MG63 (cell line): ENCODE results near the gene CTSC. TPM values are rescaled to one million over a fixed set of nuclear protein-coding genes. Genes with fewer than 3 reads are reported as not detected.
"Not testable (repeated sequence)": the region's sequence is repeated elsewhere in the genome, so short reads cannot be mapped to it uniquely, and the experiment has no call there.

Experiments used
- DNase-seq: peaks from one replicate; pipeline ENCODE4 v3.0.0-alpha.2; 2020
- H3K27me3 ChIP-seq: fragments of 250-450 bp; sonication (Bioruptor Pico); 2 replicates; pipeline ENCODE4 v1.5.1; 2020; ENCODE audit warnings: mild to moderate bottlenecking, moderate library complexity
- H3K36me3 ChIP-seq: fragments of 250-450 bp; sonication (Bioruptor Pico); 2 replicates; pipeline ENCODE4 v1.5.1; 2020; ENCODE audit warnings: mild to moderate bottlenecking, moderate library complexity
- H3K4me3 ChIP-seq: fragments of 250-450 bp; sonication (Bioruptor Pico); 2 replicates; pipeline ENCODE4 v1.5.1; 2020; ENCODE audit warnings: mild to moderate bottlenecking, moderate library complexity
- H3K9me3 ChIP-seq: fragments of 250-450 bp; sonication (Bioruptor Pico); 2 replicates; pipeline ENCODE4 v1.5.1; 2020; ENCODE audit warnings: mild to moderate bottlenecking, moderate library complexity
- total RNA-seq: library from RNA; depleted of rRNA; stranded (reverse); fragments of >200 nt; shearing (Covaris generic); gene quantifications from 2 replicates; pipeline ENCODE4 v1.2.3, GENCODE V29; 2014; ENCODE audit warnings: low replicate concordance

CTSC gene
- total RNA-seq, 1 experiment from 2014 or later = 62.9 TPM

DNA sequence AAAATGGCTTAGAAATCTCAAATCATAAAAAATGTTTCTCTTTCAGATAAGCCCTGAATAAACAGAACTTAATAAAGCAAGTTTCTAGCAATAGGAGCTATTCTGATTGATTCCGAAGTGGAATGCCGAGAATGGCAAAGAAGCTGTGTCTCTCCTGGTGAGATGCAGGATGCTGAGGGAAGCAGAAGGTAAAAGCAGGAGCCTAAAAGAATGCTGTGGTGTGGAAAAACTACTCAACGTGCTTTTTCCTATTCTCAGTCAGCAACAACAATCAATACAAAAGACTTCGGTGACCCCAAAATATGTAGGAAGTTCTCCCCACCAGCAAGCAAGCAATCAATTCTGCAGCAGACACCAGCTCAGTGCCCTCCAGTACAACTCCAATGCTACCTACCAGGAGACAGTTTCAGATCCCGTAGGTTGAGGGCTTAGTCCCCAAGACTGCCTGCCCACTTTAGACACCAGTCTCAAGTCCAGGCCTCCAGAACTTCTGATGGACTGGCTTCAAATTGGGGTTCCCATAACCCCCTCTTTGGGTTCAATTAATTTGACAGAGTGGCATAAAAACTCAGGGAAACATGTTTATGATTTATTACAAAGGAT, 6.6 kb downstream of the CTSC start:
- Histone ChIP-seq H3K9me3 (no peaks in the 10 kb centered on the region), H3K36me3 (peaks cover 8% of the 10 kb centered on the region; the same call in 1 of the 2 replicates), H3K4me3 (no peak overlapping the region), H3K27me3 (no peaks in the 10 kb centered on the region)
- DNase-seq = no peak

DNA sequence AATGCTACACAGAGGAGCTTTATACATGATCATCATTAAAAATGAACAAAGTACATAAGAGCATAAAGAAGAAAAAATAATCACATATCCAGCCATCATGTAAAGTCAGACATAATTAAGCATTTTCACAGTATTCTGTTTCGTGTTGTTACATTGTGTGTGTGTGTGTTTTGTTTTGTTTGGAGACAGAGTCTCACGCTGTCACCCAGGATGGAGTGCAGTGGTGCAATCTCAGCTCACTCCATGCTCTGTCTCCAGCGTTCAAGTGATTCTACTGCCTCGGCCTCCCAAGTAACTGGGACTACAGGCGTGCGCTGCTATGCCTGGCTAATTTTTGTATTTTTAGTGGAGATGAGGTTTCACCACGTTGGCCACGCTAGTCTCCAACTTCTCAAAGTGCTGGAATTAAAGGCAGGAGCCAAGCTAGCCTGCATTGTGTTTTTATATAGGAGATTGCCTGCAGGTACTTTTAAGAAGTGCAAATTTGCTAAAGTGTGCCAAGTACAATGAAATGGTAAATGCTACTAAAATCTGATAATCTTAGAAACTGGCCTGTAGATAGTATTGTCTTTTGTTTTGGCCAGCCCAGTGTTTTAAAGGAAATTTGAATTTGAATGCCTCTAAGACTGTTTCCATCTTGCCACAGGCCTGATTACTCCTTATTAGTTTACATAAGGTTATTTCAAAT, 7.8 kb downstream of the CTSC start:
- H3K4me3 ChIP-seq = no peak overlapping the region
- DNase-seq = no peak
- H3K27me3 ChIP-seq = no peaks in the 10 kb centered on the region

DNA sequence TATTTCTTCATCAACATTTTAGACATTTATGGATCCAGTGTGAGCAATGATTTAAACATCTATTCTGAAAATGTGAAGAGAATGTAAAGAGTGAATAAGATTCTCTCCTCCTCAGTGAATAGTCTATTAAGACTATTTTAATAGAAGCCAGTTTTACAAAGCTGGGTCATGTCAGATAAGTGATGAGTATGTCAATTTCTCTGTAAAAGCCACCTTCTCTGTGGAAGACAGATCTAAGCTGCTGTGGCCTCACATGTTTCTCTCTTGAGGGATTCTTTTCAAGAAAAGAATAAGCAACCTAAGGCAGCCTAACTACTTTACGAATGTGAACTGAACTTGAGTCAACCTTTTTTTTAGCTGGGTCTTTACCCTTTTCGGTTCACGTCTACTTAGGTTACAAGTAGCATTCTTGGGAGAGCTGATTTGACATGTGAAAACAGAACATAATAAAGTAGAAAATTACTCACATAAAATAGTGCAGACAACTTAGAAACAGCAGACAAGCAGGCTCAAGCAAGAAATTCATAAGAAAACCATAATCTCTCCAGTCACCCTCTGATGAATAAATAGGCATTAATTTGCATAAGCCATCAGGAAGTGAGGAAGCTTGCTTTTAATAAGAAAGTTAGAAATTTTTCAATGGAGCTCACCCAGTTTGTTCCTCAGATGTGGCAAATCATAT, 9.9 kb downstream of the CTSC start:
- no peak for DNase-seq
- H3K27me3 ChIP-seq = no peaks in the 10 kb centered on the region
- H3K4me3 ChIP-seq = no peak overlapping the region
- H3K36me3 ChIP-seq = no peaks in the 10 kb centered on the region; the same call in 1 of the 2 replicates
- H3K9me3 ChIP-seq = no peaks in the 10 kb centered on the region

More for the DNA sequence above, 7.8 kb downstream of the CTSC start:
- H3K36me3 ChIP-seq = peaks cover 8% of the 10 kb centered on the region; the same call in 1 of the 2 replicates
- no peaks in the 10 kb centered on the region for H3K9me3 ChIP-seq

DNA sequence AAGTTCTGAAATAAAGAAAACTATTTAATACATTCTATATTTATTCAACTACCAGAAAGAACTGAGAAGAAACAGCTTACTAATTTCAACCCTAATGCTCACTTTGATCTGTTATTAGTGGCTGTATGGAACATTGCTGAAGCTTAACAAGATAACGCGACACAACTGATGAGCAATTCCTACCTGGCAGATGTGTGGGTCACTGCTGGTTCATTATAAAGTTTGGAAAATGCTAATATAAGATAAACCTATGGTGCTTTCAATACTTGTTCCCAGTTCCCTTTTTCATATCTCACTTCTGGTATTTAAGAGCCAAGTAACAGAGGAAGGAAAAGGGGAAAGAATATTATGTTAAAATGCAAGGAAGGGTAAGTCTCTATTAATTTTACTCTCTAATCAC, 10.5 kb downstream of the CTSC start:
- H3K36me3 ChIP-seq = peaks cover 1% of the 10 kb centered on the region; the same call in 1 of the 2 replicates
- no peaks in the 10 kb centered on the region for H3K9me3 ChIP-seq
- DNase-seq = no peak
- no peak overlapping the region for H3K4me3 ChIP-seq
- no peaks in the 10 kb centered on the region for H3K27me3 ChIP-seq

DNA sequence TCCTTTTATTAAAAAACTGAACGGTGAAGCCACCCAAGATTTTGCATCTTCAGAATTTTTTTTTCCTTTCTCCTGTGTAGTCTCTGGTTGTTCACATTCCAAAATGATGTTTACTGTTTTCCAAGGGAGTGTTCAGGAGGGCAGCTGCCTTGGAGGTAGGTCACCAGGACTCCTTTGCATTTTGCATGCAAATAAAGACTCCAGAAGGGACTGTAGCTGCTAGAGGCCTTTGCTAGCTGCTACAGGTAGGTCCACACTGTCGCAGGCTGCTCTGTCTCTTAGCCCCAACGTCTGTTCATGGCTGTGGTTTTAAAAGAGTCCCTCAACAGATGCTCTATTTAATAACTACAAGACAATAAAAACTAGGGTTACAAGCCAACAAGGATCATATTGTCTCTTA, 11.4 kb downstream of the CTSC start:
- H3K36me3 ChIP-seq = peaks cover 8% of the 10 kb centered on the region; the same call in 1 of the 2 replicates
- H3K9me3 ChIP-seq = no peaks in the 10 kb centered on the region; the same call in 1 of the 2 replicates
- H3K4me3 ChIP-seq = no peak overlapping the region
- DNase-seq = no peak
- no peaks in the 10 kb centered on the region for H3K27me3 ChIP-seq

DNA sequence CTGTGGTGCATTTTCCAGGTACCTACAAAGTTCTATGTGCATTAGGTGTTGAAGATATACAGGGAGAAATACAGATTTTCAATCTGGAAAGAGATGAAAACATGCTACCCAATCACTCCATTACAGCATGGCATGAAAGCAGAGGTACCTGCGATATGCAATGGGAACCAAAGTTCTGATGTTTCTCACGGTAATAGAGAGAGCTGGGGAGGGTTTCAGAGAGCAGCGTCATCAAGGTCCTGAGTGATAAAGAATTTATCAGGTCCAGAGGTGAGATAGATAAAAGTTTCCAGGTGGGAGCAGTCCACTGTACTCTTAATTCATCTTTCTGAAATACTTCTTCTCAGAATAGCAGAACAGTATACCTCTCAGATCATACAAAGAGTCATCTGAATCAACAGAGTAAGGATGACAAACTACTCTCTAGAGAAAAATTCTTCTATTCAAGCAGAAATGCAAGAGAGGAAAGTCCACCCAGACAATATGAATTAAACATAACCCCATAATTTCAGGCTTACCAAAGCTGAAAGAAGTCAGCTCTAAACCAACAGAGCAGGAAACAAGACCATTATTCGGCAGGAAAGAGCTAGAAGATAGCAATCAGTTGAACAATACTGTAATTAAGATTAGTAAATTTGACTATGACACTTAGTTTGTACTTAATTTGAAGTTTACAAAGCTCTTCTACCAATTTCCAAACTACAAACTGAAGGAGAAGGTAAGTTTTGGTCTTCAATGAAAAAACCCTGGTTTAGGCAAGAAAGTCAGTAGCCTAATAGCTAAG, 12.8 kb downstream of the CTSC start:
- DNase-seq = no peak
- Histone ChIP-seq H3K4me3 (no peak overlapping the region), H3K9me3 (no peaks in the 10 kb centered on the region; the same call in 1 of the 2 replicates)

DNA sequence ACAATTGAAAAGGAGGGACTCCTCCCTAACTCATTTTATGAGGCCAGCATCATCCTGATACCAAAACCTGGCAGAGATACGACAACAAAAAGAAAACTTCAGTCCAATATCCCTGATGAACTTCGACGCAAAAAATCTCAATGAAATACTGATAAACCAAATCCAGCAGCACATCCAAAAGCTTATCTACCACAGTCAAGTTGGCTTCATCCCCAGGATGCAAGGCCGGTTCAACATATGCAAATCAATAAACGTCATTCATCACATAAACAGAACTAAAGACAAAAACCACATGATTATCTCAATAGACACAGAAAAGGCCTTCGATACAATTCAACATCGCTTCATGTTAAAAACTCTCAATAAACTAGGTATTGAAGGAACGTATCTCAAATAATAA, 14.7 kb downstream of the CTSC start:
- not testable (repeated sequence) for H3K27me3 ChIP-seq, DNase-seq, H3K36me3 ChIP-seq, H3K9me3 ChIP-seq, H3K4me3 ChIP-seq

More for the DNA sequence above, 12.8 kb downstream of the CTSC start:
- Histone ChIP-seq H3K27me3 (no peaks in the 10 kb centered on the region), H3K36me3 (peaks cover 8% of the 10 kb centered on the region; the same call in 1 of the 2 replicates)

DNA sequence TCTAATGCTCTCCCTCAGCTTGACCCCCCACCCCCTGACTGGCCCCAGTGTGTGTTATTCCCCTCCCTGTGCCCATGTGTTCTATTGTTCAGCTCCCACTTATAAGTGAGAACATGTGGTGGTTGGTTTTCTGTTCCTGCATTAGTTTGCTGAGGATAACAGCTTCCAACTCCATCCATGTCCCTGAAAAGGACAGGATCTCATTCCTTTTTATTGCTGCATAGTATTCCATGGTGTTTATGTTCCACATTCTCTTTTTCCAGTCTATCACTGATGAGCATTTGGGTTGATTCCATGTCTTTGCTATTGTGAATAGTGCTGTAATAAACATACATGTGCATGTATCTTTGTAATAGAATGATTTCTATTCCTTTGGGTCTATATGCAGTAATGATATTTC, 16.1 kb downstream of the CTSC start:
- not testable (repeated sequence) for H3K4me3 ChIP-seq, H3K9me3 ChIP-seq, H3K27me3 ChIP-seq, DNase-seq, H3K36me3 ChIP-seq

DNA sequence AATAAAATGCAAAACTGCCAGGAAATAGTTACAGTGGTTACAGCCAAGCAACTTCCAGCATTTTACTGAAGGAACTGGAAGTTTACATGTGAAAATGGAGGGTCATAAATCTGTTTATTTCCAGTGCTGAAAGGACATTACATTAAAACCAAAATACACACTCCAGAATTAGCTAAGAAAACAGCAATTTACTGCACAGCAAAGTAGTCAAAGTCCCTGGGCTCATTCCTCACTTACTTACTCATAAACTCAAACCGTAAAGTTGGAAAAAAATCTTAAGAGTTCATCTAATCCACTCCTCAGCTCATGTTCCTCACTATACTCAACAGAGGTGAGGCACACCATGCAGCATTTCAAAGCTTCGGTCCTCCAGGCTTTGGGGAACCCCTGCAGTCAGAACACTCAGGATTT, 17.4 kb downstream of the CTSC start:
- no peak overlapping the region for H3K4me3 ChIP-seq
- DNase-seq = no peak
- H3K27me3 ChIP-seq = no peaks in the 10 kb centered on the region
- H3K36me3 ChIP-seq = peaks cover 8% of the 10 kb centered on the region; the same call in 1 of the 2 replicates
- no peaks in the 10 kb centered on the region; the same call in 1 of the 2 replicates for H3K9me3 ChIP-seq

DNA sequence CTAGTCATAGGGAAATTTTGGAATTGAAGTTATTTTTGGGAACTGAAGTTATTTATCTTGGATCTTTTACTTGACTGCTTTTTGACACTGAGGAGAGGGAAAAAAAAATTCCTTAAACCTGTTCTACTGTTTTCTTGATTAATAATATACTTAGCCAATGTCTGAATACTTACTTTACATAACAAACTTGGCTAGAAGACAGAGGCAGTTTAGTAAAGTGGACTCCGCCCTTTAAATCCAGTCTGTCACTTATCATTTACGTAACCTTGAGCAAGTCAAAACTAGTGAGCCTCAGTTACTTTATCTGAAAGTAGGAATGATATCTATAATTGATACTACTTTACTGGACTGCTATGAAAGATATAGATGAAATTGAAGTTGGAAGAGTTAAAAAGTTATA, 19.5 kb downstream of the CTSC start:
- DNase-seq = no peak
- peaks cover 8% of the 10 kb centered on the region; the same call in 1 of the 2 replicates for H3K36me3 ChIP-seq

DNA sequence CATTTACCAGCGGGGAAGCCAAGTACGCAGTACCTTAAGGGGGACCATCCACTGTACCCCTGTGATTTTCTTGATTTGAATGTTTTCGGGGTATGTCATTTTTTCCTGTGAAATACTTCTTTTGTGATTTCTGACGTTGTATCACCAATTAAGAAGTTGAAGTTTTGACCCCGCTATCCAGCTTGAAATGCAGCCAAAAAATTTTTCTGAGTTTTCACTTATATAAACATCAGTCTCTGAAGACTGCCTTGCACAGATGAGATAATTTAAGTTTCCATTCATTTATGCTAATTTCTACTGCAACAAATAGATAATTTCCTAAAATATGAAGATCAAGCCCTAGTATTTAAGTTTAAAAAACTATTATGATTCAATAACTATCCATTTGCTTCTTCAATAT, 20.0 kb downstream of the CTSC start:
- H3K9me3 ChIP-seq = no peaks in the 10 kb centered on the region; the same call in 1 of the 2 replicates
- no peaks in the 10 kb centered on the region for H3K27me3 ChIP-seq
- peaks cover 8% of the 10 kb centered on the region; the same call in 1 of the 2 replicates for H3K36me3 ChIP-seq
- H3K4me3 ChIP-seq = no peak overlapping the region
- no peak for DNase-seq

More for the DNA sequence above, 19.5 kb downstream of the CTSC start:
- H3K4me3 ChIP-seq = no peak overlapping the region
- no peaks in the 10 kb centered on the region; the same call in 1 of the 2 replicates for H3K9me3 ChIP-seq
- no peaks in the 10 kb centered on the region for H3K27me3 ChIP-seq

DNA sequence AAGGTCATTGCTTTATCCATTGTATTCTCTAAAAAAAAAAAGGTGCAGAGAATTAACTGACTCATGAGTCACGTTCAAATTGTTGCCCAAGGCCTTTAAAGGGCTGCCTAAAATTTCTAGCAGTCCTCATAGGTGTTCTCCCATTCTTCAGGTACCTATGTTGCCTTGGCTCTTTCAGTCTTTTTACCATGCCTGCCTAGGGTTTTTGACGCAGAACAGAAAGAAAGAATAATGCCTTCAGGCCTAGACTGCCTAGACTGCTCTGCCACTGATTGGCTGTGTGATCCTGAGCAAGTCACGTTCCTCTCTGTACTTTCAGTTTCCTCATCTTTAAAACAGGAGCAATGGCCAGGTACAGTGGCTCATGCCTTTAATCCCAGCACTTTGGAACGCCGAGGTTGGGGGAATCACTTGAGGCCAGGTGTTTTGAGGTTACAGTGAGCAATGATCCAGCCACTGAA, 21.5 kb downstream of the CTSC start:
- DNase-seq = no peak
- no peaks in the 10 kb centered on the region for H3K36me3 ChIP-seq
- H3K9me3 ChIP-seq = no peaks in the 10 kb centered on the region

DNA sequence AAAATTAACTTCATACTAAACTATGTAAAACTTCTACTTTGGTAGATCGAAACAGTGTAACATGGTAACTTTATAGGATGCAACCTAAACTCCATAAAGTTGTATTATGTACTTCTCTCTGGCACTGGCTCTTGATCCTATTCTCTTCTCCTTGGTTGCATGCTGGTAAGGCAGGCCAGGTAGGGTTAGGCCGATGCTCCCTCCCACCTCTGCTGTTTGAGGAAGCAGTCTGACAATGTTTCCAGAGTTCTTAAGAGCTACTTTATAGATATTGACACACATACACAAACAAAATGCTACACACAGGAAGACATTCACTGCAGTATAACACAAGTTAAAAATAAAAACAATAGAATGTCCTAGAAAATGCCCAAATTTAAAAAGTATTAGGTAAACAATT, 22.5 kb downstream of the CTSC start:
- no peaks in the 10 kb centered on the region for H3K9me3 ChIP-seq
- no peaks in the 10 kb centered on the region for H3K36me3 ChIP-seq
- no peak overlapping the region for H3K4me3 ChIP-seq
- no peak for DNase-seq
- no peaks in the 10 kb centered on the region for H3K27me3 ChIP-seq

More for the DNA sequence above, 21.5 kb downstream of the CTSC start:
- Histone ChIP-seq H3K27me3 (no peaks in the 10 kb centered on the region), H3K4me3 (no peak overlapping the region)

DNA sequence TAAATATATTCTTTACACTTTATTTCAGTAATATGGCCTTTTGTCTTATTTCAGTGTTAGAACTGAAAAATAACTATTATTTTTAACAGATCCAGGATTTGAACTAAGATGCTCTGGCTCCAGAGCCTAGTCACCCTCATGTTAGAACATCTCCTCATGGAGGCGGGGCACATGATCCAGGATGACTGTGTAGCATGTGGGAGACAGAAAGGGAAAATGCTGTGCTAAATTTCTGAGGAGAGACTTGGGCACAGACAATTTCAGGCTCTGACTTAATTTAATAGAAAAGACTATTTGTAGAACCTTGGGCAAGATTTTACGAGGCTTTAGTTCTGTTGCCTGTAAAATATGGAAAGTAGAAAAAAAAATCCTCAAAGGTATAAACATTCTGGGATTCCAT, 24.1 kb downstream of the CTSC start:
- H3K4me3 ChIP-seq = no peak overlapping the region
- H3K36me3 ChIP-seq = no peaks in the 10 kb centered on the region; the same call in 1 of the 2 replicates
- no peak for DNase-seq
- H3K27me3 ChIP-seq = no peaks in the 10 kb centered on the region
- no peaks in the 10 kb centered on the region for H3K9me3 ChIP-seq

DNA sequence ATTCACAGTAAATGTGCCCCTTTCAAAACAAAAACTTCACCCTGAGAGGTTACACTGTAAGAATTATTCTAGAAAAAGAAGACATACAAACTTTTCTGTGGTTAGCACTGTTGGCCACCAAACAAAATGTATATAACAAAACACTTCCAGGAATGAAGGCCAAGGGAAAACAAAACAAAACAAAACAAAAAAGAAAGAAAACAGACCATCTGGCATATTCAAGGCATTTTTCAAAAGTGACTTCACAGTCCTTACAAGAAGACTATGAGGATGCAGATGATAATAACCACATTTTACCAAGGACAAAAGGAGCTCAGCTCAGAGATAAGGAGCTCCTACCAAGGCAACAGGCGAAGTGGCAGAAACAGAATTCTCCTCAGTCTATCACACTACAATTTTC, 24.9 kb downstream of the CTSC start:
- no peaks in the 10 kb centered on the region; the same call in 1 of the 2 replicates for H3K36me3 ChIP-seq
- H3K27me3 ChIP-seq = no peaks in the 10 kb centered on the region
- H3K4me3 ChIP-seq = no peak overlapping the region
- H3K9me3 ChIP-seq = no peaks in the 10 kb centered on the region
- DNase-seq = no peak

DNA sequence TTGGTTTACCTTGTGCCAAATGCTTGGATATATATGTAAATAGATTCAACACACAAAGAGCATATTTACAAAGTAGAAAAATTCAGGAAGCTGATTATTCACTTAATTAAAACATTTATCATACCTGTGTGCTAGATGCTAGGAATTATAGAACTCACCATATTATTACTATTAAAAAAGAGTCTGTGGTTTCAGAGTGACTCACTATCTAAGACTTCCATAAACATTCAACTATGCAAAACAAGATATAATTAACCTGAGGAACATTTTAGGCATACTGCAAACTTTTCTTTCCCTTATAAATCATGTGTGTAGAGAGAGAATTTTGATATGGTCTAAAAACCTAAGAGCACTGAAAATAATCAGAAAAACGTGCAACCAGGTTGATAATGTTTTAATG, 27.3 kb downstream of the CTSC start:
- Histone ChIP-seq H3K36me3 (no peaks in the 10 kb centered on the region; the same call in 1 of the 2 replicates), H3K27me3 (no peaks in the 10 kb centered on the region), H3K4me3 (no peak overlapping the region), H3K9me3 (no peaks in the 10 kb centered on the region)
- DNase-seq = no peak
